HG03460 (cell line): ENCODE measurements around the gene EFCAB12.
"Not testable (repeated sequence)": the region's sequence is repeated elsewhere in the genome, so short reads cannot be mapped to it uniquely, and the experiment has no call there.

Source experiments
- ATAC-seq: cut with Tn5 transposase; IDR thresholded peaks from one replicate; pipeline ENCODE4 v1.9.1; 2021; ENCODE audit not compliant: unreplicated experiment

Gene EFCAB12

GRCh38 chr3:129371041-129371826, 57.2 kb downstream of the EFCAB12 start:
- no peak for ATAC-seq

GRCh38 chr3:129370248-129370964, 58.0 kb downstream of the EFCAB12 start:
- no peak for ATAC-seq

- no peak for ATAC-seq
These were observed 58.7 kb downstream of the EFCAB12 start for GRCh38 chr3:129369711-129370110.

- no peak for ATAC-seq
These were observed 60.6 kb downstream of the EFCAB12 start for GRCh38 chr3:129367821-129368220.

- no peak for ATAC-seq
These were observed 62.1 kb downstream of the EFCAB12 start for GRCh38 chr3:129366312-129366831.

GRCh38 chr3:129365296-129366136, 62.9 kb downstream of the EFCAB12 start:
- ATAC-seq = no peak

- ATAC-seq = not testable (repeated sequence)
These were observed 63.6 kb downstream of the EFCAB12 start for GRCh38 chr3:129364811-129365210.

GRCh38 chr3:129363356-129363755, 65.1 kb downstream of the EFCAB12 start:
- ATAC-seq = not testable (repeated sequence)

- no peak for ATAC-seq
These were observed 67.6 kb downstream of the EFCAB12 start for GRCh38 chr3:129360705-129361460.

GRCh38 chr3:129360171-129360611, 68.2 kb downstream of the EFCAB12 start:
- ATAC-seq = no peak

GRCh38 chr3:129358772-129359371, 69.6 kb downstream of the EFCAB12 start:
- ATAC-seq = no peak

GRCh38 chr3:129358177-129358771, 70.2 kb downstream of the EFCAB12 start:
- no peak for ATAC-seq

GRCh38 chr3:129357616-129358015, 70.8 kb downstream of the EFCAB12 start:
- no peak for ATAC-seq

GRCh38 chr3:129356756-129357425, 71.5 kb downstream of the EFCAB12 start:
- ATAC-seq = no peak

- no peak for ATAC-seq
These were observed 74.9 kb downstream of the EFCAB12 start for GRCh38 chr3:129353589-129353941.

GRCh38 chr3:129352650-129353588, 75.5 kb downstream of the EFCAB12 start:
- ATAC-seq = no peak

- no peak for ATAC-seq
These were observed 76.4 kb downstream of the EFCAB12 start for GRCh38 chr3:129352045-129352444.
